Subcutaneous adipose tissue (tissue), 4 donors: Measurements from ENCODE around the gene KMT2C. TPM values are rescaled to one million over a fixed set of nuclear protein-coding genes. Genes with fewer than 3 reads are reported as not detected.

Experiments used
- CTCF ChIP-seq: fragments of 450-650 bp; IDR thresholded peaks from one replicate; pipeline ENCODE4 v1.5.1; 2016; ENCODE audit warnings: low read depth, mild to moderate bottlenecking, control low read depth, antibody characterized with exemption, moderate library complexity
- total RNA-seq, 4 donors: library from RNA; depleted of rRNA; stranded (reverse); fragments of >200 nt; gene quantifications; one replicate each; pipeline ENCODE4 v1.1.0, GENCODE V29; 2016

Gene KMT2C
- total RNA-seq, 4 donors from 2014 or later = 68.7 to 86.8 (median 70.5) TPM

GRCh38 chr7:152130658-152131590 is 304.9 kb downstream of the KMT2C start:
- TF ChIP-seq CTCF = no peak

GRCh38 chr7:152129682-152130081 is 306.1 kb downstream of the KMT2C start:
- TF ChIP-seq CTCF = no peak

- TF ChIP-seq CTCF = no peak
Measured at GRCh38 chr7:152128741-152129461, 306.9 kb downstream of the KMT2C start.

DNA sequence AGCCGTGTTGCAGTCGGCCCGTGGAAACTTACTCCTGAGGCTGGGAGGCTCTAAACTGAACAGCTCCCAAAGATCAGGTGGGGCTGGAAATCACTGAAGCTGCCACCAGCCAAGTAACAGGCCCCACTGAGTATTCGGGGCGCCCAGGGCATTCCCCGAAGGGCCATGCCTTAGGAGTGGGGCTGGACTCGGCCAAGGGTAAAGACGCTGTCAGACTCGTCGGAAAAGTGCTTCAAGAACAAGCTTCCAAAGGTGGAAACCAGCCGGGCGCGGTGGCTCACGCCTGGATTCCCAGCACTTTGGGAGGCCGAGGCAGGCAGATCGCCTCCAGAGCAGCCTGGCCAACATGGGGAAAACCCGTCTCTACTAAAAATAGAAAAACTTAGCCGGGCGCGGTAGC is 307.6 kb downstream of the KMT2C start:
- TF ChIP-seq CTCF = no peak

GRCh38 chr7:152127229-152127628 is 308.6 kb downstream of the KMT2C start:
- TF ChIP-seq CTCF = no peak

GRCh38 chr7:152126741-152127140 is 309.1 kb downstream of the KMT2C start:
- TF ChIP-seq CTCF = no peak

GRCh38 chr7:152122540-152122939 is 313.3 kb downstream of the KMT2C start:
- no peak for TF ChIP-seq CTCF
